H1 (cell line): ENCODE data around the gene MARK3. TPM values are rescaled to one million over a fixed set of nuclear protein-coding genes. Genes with fewer than 3 reads are reported as not detected.

Source experiments
- CTCF ChIA-PET: fragments of 300-600 bp; sonication (Branson Sonifier 250); formaldehyde crosslinking; loops from one replicate; lab custom pipeline; 2021; ENCODE audit not compliant: partially characterized antibody; lab: Charles Lee
- POLR2A ChIA-PET: fragments of 300-600 bp; sonication (Branson Sonifier 250); formaldehyde crosslinking; loops from one replicate; lab custom pipeline; 2021; ENCODE audit warnings: inconsistent platforms; ENCODE audit not compliant: partially characterized antibody; lab: Charles Lee
- DNase-seq, 2 experiments: peaks; one replicate each; pipeline versions ENCODE4 v3.0.0 to v3.0.0-alpha.2; 2010 to 2022; ENCODE audit warnings: low spot score in 2 of 2, low read depth in 1 of 2, mixed read lengths in 1 of 2
- FAIRE-seq: peaks from 2 replicates; lab custom pipeline; 2011; peaks lifted over from hg19 to GRCh38; lab: Jason Lieb, UNC
- H2AFZ ChIP-seq: 2 replicates; pipeline ENCODE4 v1.8.1; 2012; ENCODE audit warnings: low read length, inconsistent platforms
- H2AK5ac ChIP-seq: 2 replicates; pipeline ENCODE4 v1.6.1; 2013; ENCODE audit warnings: low read depth, low read length
- H2BK120ac ChIP-seq: replicated peaks from 2 replicates; pipeline ENCODE3; 2013; ENCODE audit warnings: low read depth, low read length, inconsistent platforms
- H2BK12ac ChIP-seq: 2 replicates; pipeline ENCODE4 v1.6.1; 2013; ENCODE audit warnings: low read depth, low read length
- H2BK15ac ChIP-seq: 2 replicates; pipeline ENCODE4 v1.6.1; 2013; ENCODE audit warnings: low read length
- H2BK20ac ChIP-seq: 2 replicates; pipeline ENCODE4 v1.6.1; 2013; ENCODE audit warnings: low read length
- H2BK5ac ChIP-seq: 2 replicates; pipeline ENCODE4 v1.6.1; 2013; ENCODE audit warnings: low read depth, low read length
- H3K14ac ChIP-seq: 2 replicates; pipeline ENCODE4 v1.6.1; 2013; ENCODE audit warnings: inconsistent platforms; ENCODE audit not compliant: insufficient read length
- H3K18ac ChIP-seq: 2 replicates; pipeline ENCODE4 v1.6.1; 2013; ENCODE audit warnings: low read length; ENCODE audit errors: extremely low read depth
- H3K23ac ChIP-seq: 2 replicates; pipeline ENCODE4 v1.6.1; 2013; ENCODE audit warnings: inconsistent platforms; ENCODE audit not compliant: insufficient read length
- H3K23me2 ChIP-seq: 2 replicates; pipeline ENCODE4 v1.6.1; 2013; ENCODE audit warnings: low read depth, low read length
- H3K27ac ChIP-seq: 2 replicates; pipeline ENCODE4 v1.6.1; 2011; ENCODE audit warnings: low read depth, low read length, inconsistent platforms
- H3K27me3 ChIP-seq, 4 experiments: replicated peaks in 1 of 4; 1 replicate in 1 of 4; 2 replicates in 3 of 4; pipeline versions ENCODE4 v1.6.1 to v1.8.1; 2011 to 2013; ENCODE audit warnings: low read length in 3 of 4, mild to moderate bottlenecking in 3 of 4, inconsistent platforms in 2 of 4, mixed read lengths in 2 of 4, moderate library complexity in 1 of 4; ENCODE audit not compliant: control insufficient read depth in 3 of 4, insufficient read depth in 3 of 4; ENCODE audit errors: extremely low read depth in 1 of 4
- H3K36me3 ChIP-seq, 4 experiments: 2 replicates each; pipeline versions ENCODE4 v1.6.1 to v1.8.1; 2011 to 2013; ENCODE audit warnings: mild to moderate bottlenecking in 4 of 4, low read length in 3 of 4, moderate library complexity in 2 of 4, control low read depth in 1 of 4, inconsistent platforms in 1 of 4; ENCODE audit not compliant: insufficient read depth in 4 of 4, control insufficient read depth in 2 of 4
- H3K4ac ChIP-seq: replicated peaks from 2 replicates; pipeline ENCODE3; 2013; ENCODE audit warnings: low read length, low read depth, mixed read lengths, inconsistent platforms; ENCODE audit not compliant: insufficient read length
- H3K4me1 ChIP-seq, 4 experiments: replicated peaks in 1 of 4; 1 replicate in 1 of 4; 2 replicates in 3 of 4; pipeline versions ENCODE4 v1.6.1 to v1.8.1; 2011 to 2013; ENCODE audit warnings: low read length in 3 of 4, inconsistent platforms in 2 of 4, mixed read lengths in 1 of 4; ENCODE audit not compliant: insufficient read depth in 4 of 4, control insufficient read depth in 3 of 4
- H3K4me2 ChIP-seq, 2 experiments: 2 replicates each; pipeline versions ENCODE4 v1.6.1 to v1.8.1; 2011 to 2013; ENCODE audit warnings: low read depth in 2 of 2, low read length in 2 of 2, control low read depth in 1 of 2, inconsistent platforms in 1 of 2, mild to moderate bottlenecking in 1 of 2; ENCODE audit not compliant: insufficient read depth in 1 of 2
- H3K4me3 ChIP-seq, 4 experiments: fragments of 200-600, 300-600 bp in 1 of 4; sonication (generic), shearing (Covaris generic), sonication (Bioruptor Twin) in 1 of 4; 2 replicates each; pipeline versions ENCODE4 v1.5.1 to v1.8.1; 2011 to 2016; ENCODE audit warnings: low read length in 4 of 4, low read depth in 3 of 4, control low read depth in 2 of 4, inconsistent platforms in 2 of 4, mild to moderate bottlenecking in 2 of 4, mixed read lengths in 1 of 4, moderate library complexity in 1 of 4; ENCODE audit not compliant: insufficient read depth in 2 of 4; ENCODE audit errors: extremely low read depth in 1 of 4
- H3K56ac ChIP-seq: replicated peaks from 2 replicates; pipeline ENCODE3; 2013; ENCODE audit warnings: low read depth, mild to moderate bottlenecking, mixed read lengths, low read length, inconsistent platforms; ENCODE audit not compliant: insufficient read length
- H3K79me1 ChIP-seq: 2 replicates; pipeline ENCODE4 v1.6.1; 2013; ENCODE audit warnings: low read depth, low read length, control low read depth
- H3K79me2 ChIP-seq, 2 experiments: 2 replicates each; pipeline versions ENCODE4 v1.6.1 to v1.8.1; 2012 to 2013; ENCODE audit warnings: low read length in 2 of 2, mild to moderate bottlenecking in 2 of 2, inconsistent platforms in 1 of 2; ENCODE audit not compliant: insufficient read depth in 2 of 2, control insufficient read depth in 1 of 2
- H3K9ac ChIP-seq, 4 experiments: replicated peaks in 1 of 4; 1 replicate in 1 of 4; 2 replicates in 3 of 4; pipeline versions ENCODE4 v1.6.1 to v1.8.1; 2011 to 2013; ENCODE audit warnings: low read depth in 3 of 4, low read length in 3 of 4, control low read depth in 2 of 4, mild to moderate bottlenecking in 2 of 4, moderate library complexity in 2 of 4, inconsistent platforms in 1 of 4; ENCODE audit errors: extremely low read depth in 1 of 4
- H3K9me3 ChIP-seq, 2 experiments: 2 replicates each; pipeline versions ENCODE4 v1.6.1 to v1.8.1; 2012 to 2013; ENCODE audit warnings: mild to moderate bottlenecking in 2 of 2, moderate library complexity in 2 of 2, control low read depth in 1 of 2, inconsistent platforms in 1 of 2, low read depth in 1 of 2, low read length in 1 of 2, mixed read lengths in 1 of 2; ENCODE audit not compliant: insufficient read depth in 2 of 2
- H4K20me1 ChIP-seq, 2 experiments: replicated peaks in 1 of 2; 2 replicates each; pipeline versions ENCODE3 to v1.8.1; 2011 to 2013; ENCODE audit warnings: inconsistent platforms in 2 of 2, low read length in 2 of 2, mild to moderate bottlenecking in 1 of 2; ENCODE audit not compliant: insufficient read depth in 2 of 2, control insufficient read depth in 1 of 2
- H4K5ac ChIP-seq: 2 replicates; pipeline ENCODE4 v1.6.1; 2013; ENCODE audit warnings: low read length, low read depth, mixed read lengths, inconsistent platforms; ENCODE audit not compliant: insufficient read length
- H4K8ac ChIP-seq: 2 replicates; pipeline ENCODE4 v1.8.0; 2013; ENCODE audit warnings: mild to moderate bottlenecking, moderate library complexity, low read length, inconsistent platforms; ENCODE audit not compliant: insufficient read depth; ENCODE audit errors: extremely low read depth
- H4K91ac ChIP-seq: replicated peaks from 2 replicates; pipeline ENCODE3; 2013; ENCODE audit warnings: low read length, mixed read lengths, inconsistent platforms; ENCODE audit not compliant: insufficient read length
- MAFK ChIP-seq: IDR thresholded peaks from 2 replicates; pipeline ENCODE4 v1.6.1; 2012; ENCODE audit warnings: low read depth, mild to moderate bottlenecking, improper control_type of control experiment, low read length
- WGBS, 2 experiments: shearing (Covaris generic) in 1 of 2; methylation state at CpG; one replicate each; pipeline versions ENCODE4 v1.1.6 to v1.1.7; 2013 to 2015; ENCODE audit warnings: low lambda C conversion rate in 2 of 2, mixed read lengths in 2 of 2, inconsistent platforms in 1 of 2, low coverage in 1 of 2, missing lambda C conversion rate in 1 of 2; ENCODE audit not compliant: insufficient replicate concordance in 2 of 2, insufficient coverage in 1 of 2, insufficient read length in 1 of 2; ENCODE audit errors: extremely low coverage in 1 of 2, missing lambda C conversion rate in 1 of 2; 5-methylcytosine and 5-hydroxymethylcytosine counted together
- polyA plus RNA-seq, 7 experiments: library from polyadenylated mRNA; depleted of rRNA in 3 of 7; stranded (reverse) in 5 of 7; unstranded in 2 of 7; fragments of >200 nt in 5 of 7; fragments of 200-250 nt in 2 of 7; gene quantifications; 1 replicate in 5 of 7; 2 replicates in 1 of 7; 4 replicates in 1 of 7; pipeline versions ENCODE4 v1.2.1 to v1.2.3, GENCODE V29; 2011 to 2013; ENCODE audit warnings: missing spikeins in 2 of 7, mixed read lengths in 2 of 7
- total RNA-seq: library from RNA; stranded (reverse); fragmentation: NEBNext Ultra II Directional; extraction: Animal tissue kit (Norgen Biotek cat#: 25700); gene quantifications from 2 replicates; pipeline ENCODE4 v1.2.1, GENCODE V29; 2021

MARK3 gene
- total and polyA plus RNA-seq, 2 of the 8 experiments (the other 6 are each of a cell fraction or from before 2014, with no cell fraction given), result 39.4 to 76.9 TPM

DNA sequence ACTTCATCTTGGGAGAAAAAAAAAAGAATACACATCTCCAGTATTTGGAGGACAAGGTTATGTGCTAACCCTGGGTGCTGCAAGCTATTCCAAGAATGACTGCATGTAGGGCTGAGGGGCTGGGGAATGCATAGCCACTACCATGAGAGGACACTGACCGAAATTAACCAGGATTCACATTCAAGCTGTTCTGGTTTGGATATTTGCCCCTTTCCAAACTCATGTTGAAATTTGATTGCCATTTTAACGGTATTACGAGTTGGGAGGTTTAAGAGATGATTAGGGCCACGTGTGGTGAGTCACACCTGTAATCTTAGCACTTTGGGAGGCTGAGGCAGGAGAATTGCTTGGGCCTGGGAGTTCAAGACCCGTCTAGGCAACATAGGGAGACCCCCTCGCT is 18.5 kb upstream of the MARK3 start:
- H2AFZ ChIP-seq, result no peak overlapping the region
- H4K5ac ChIP-seq, result no peak overlapping the region
- H2AK5ac ChIP-seq, result no peak overlapping the region
- H3K14ac ChIP-seq, result no peak overlapping the region
- no peaks in the 10 kb centered on the region for H3K36me3 ChIP-seq
- no peaks in the 10 kb centered on the region for H3K27me3 ChIP-seq
- H3K4ac ChIP-seq, result no peak overlapping the region
- no peaks in the 10 kb centered on the region for H3K79me1 ChIP-seq
- no peak overlapping the region for H2BK15ac ChIP-seq
- no peak for FAIRE-seq
- no peak overlapping the region for H3K23ac ChIP-seq
- H3K79me2 ChIP-seq, result no peaks in the 10 kb centered on the region
- no peak for DNase-seq
- H3K56ac ChIP-seq, result no peak overlapping the region
- no peak overlapping the region for H3K27ac ChIP-seq
- H3K4me2 ChIP-seq, result no peak overlapping the region
- no peaks in the 10 kb centered on the region for H3K4me1 ChIP-seq
- H3K4me3 ChIP-seq, result no peak overlapping the region
- ChIA-PET CTCF (interaction anchor here (0.6 to 1.4 kb wide), 5 partner anchors 9 to 92 kb away, joined by 3 to 6 read pairs (median 3); no protein-coding TSS in a partner anchor), POLR2A (interaction anchor here (0.9 to 1.7 kb wide), 5 partner anchors 11 to 33 kb away, joined by 3 to 6 read pairs (median 5); partner anchors contain the start of genes EIF5 and MARK3)
- no peak overlapping the region for H3K9ac ChIP-seq
- no peaks in the 10 kb centered on the region for H3K23me2 ChIP-seq
- peaks cover 0 to 7% of the 10 kb centered on the region in 2 experiments; a peak in 1 of 4 replicates for H3K9me3 ChIP-seq
- no peak overlapping the region for H2BK5ac ChIP-seq
- H4K20me1 ChIP-seq, result no peaks in the 10 kb centered on the region
- no peak overlapping the region for H2BK120ac ChIP-seq
- WGBS, 2 experiments, result 84% methylated on average over 6 of the region's 6 CpGs; no CpG with 5 or more reads in 1 of the 2 experiments
- H3K18ac ChIP-seq, result no peak overlapping the region
- H2BK12ac ChIP-seq, result no peak overlapping the region
- H2BK20ac ChIP-seq, result no peak overlapping the region
- no peak overlapping the region for H4K91ac ChIP-seq
- no peak overlapping the region for H4K8ac ChIP-seq
- no peak for TF ChIP-seq MAFK
